NCI-H510A (cell line): ENCODE measurements around the gene CYP4Z1.
"Not testable (repeated sequence)": the region's sequence is repeated elsewhere in the genome, so short reads cannot be mapped to it uniquely, and the experiment has no call there.

Source experiments
- DNase-seq: peaks from one replicate; lab custom pipeline; 2025; lab: John Stamatoyannopoulos, UW

CYP4Z1 gene

GRCh38 chr1:47128854-47129253 lies 61.8 kb downstream of the CYP4Z1 start:
- not testable (repeated sequence) for DNase-seq

DNA sequence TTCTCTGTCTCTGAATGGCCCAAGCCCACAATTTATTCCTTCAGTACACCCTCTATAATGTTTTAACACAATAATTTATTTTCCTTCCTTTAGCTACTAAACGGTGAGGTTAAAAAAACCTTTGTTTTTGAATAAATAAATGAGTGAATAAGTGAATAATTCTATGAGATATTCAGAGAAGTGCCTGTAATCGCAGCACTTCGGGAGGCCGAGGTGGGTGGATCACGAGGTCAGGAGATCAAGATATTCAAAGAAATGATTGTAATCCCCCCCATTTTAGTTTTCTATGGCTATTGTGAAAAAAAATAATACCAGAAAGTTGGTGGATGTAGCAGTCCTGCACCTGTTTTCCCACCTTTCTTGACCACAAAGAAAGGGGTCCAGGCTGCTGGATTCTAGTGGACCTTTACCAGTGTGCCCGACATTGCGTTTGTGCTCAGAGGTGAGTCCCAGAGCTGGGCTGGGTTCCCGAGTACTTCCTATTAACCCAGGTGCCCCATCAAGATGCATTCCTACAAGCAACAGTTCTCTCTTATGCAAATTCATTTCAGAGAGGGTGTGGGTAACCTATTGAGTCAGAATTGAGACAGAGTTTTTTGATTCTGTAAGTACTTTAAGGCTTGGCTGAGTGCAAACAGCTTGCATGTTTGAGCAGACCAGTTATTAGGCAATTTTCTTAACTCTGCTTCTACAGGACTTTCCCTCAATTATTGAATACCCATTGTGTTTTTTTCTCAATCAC lies 62.6 kb downstream of the CYP4Z1 start:
- DNase-seq: not testable (repeated sequence)

GRCh38 chr1:47132665-47133064 lies 65.6 kb downstream of the CYP4Z1 start:
- DNase-seq: not testable (repeated sequence)

- DNase-seq: no peak
Measured at GRCh38 chr1:47137198-47137597, 70.2 kb downstream of the CYP4Z1 start, which contains the start of gene CYP4A22. Gene CYP4A22, plus strand, starts transcription at chr1:47137441. Its CDS starts 45 bp downstream, at chr1:47137486.

- DNase-seq: no peak
Measured at GRCh38 chr1:47137925-47138615, 71.0 kb downstream of the CYP4Z1 start.

DNA sequence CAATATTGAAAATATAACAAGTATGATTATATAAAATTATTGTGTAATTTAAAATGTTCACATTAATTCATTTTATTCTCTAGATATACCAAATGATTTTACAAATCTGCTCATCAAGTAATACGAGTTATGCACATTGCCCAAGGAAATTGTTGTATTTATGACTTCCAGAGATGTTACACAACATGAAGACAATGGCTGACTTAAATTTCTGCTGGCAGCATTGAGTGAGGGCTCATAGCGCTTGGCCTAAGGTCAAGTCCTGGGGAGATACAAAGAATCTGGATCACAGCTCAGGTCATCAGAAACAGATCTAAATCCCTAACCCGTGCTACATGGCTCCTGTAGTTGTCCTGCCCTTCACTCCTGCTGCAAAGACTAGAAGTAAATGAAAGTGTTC lies 73.3 kb downstream of the CYP4Z1 start:
- DNase-seq: not testable (repeated sequence)

GRCh38 chr1:47143654-47144053 lies 76.6 kb downstream of the CYP4Z1 start:
- not testable (repeated sequence) for DNase-seq

DNA sequence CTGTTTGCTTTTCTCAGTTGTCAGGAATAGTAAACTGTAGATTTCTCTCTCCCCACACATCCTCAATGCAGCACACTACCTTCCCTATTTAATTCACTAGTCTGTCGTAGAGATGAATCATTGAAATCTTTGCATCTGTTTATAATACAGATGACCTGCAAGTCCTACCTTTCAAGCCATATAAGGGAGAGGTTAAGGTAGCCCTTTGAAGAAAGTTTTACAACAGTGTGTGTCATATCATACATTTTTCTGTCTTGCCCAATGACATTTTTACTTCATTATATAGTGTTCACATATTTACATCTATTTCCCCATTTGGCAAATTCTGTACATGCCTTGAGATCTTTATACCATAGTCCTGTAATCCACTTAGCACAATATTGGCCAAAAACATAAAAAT lies 79.5 kb downstream of the CYP4Z1 start:
- DNase-seq: not testable (repeated sequence)

DNA sequence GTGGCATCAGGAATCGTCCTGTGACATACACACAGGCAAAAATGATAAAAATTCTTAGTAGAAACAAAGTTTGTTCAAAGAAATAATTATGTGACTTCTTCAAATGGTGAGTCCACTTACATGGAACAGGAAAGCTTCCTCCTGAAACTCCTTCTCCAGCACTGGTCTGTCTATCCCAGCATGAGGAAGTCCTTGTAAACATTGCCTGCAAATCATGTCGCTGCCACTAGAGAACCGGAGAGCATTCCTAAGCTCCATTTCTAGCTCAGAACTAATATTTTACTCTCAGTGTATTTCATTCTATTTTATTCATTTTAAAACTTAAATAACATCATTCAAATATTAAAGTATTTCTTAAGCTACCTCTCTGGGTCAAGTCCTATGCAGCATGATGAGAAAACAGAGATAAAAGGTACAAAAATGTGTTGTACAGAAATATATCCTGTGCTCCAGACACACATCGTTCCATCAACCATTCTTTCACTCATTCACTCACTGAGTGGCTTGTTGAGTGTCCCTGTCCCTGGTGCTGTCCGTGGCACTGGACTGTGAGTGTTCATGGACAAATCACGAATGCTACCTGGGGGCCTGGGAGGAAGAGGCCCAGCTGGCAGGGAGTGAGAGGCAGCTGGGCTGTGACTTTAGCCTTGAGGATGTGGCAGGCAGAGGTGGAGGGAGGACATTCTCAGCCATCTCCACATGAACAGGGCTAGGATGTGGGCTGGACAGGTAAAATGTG lies 80.2 kb downstream of the CYP4Z1 start:
- DNase-seq: no peak

DNA sequence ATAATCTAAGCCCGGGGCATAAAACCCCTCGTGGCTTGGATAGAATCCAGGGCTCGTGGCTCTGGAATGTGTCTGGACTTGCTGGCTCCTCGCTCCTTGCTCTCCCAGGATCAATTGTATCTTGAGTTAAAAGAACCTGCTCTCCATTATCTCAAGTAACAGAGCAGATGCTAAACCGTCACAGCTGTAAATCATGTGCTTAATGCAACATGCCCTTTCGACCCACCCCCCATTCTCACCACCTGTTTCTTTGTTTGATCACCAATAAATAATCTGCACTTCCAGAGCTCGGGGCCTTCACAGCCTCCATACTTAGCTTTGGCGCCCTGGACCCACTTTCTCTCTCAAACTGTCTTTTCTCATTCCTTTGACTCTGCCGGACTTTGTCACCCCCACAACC lies 82.1 kb downstream of the CYP4Z1 start:
- DNase-seq: not testable (repeated sequence)

GRCh38 chr1:47156457-47156856 lies 89.4 kb downstream of the CYP4Z1 start:
- DNase-seq: not testable (repeated sequence)

GRCh38 chr1:47157957-47158356 lies 90.9 kb downstream of the CYP4Z1 start:
- DNase-seq: not testable (repeated sequence)

GRCh38 chr1:47160716-47161115 lies 93.7 kb downstream of the CYP4Z1 start:
- DNase-seq: no peak

DNA sequence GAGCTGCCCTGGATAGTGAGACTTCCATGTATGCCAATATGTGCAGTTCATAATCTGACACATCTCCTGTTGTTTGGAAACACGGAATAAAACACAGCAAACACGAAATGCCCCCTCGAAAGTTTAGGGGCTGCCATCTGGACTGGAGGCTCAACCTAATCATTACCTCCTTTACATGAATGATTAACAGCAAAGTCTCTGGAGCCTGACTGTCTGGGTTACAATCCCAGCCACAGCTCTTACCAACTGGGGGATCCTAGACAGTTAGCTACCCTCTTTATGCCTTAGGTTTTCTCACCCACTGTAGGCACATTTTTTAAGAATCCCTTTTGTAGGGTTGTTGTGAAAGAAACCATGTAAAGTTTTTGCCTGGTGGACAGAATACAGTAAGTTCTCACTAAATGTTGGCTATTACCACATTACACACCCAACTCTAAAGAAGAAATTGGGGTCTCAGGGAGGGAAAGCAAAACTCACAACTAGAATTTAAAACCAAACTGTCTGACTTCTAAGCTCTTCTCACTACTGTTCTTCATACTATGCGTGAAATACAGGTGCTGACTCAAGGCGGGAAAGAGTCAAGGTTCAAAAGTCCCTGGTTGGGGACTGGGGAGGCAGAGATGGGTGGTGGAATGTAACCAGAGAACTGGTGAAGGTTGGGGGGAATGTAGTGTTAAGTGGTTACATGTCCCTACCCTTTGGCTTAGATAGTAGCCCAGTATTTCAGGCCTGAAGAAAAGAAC lies 94.4 kb downstream of the CYP4Z1 start:
- DNase-seq: no peak

GRCh38 chr1:47164552-47164951 lies 97.5 kb downstream of the CYP4Z1 start:
- no peak for DNase-seq
